Measurements from ENCODE around the gene HEMK1. TPM values are rescaled to one million over a fixed set of nuclear protein-coding genes. Genes with fewer than 3 reads are reported as not detected.

HEMK1 gene
- total and polyA plus RNA-seq, 4 donors = 3.7 to 9.5 (median 8.9) TPM

- TF ChIP-seq FOXA1 (IDR thresholded peaks at IDR 0.05) (no peak), JUND (IDR thresholded peaks at IDR 0.05) (peak in 1 of 2 donors; percentile 21), HNF4G (IDR thresholded peaks at IDR 0.05) (peak; percentile 83), EGR1 (IDR thresholded peaks at IDR 0.05; ENCODE audit: low read depth in 2 of 2) (no peak), RAD21 (IDR thresholded peaks at IDR 0.05) (peak in 1 of 2 donors; percentile 46), SP1 (IDR thresholded peaks at IDR 0.05) (peak; percentile 91), TAF1 (conservative IDR thresholded peaks at IDR 0.05) (no peak), HNF4A (conservative IDR thresholded peaks at IDR 0.05) (peak; percentile 90 to 92), GABPA (IDR thresholded peaks at IDR 0.05 in 1 of 2, conservative IDR thresholded peaks at IDR 0.05 in 1 of 2) (no peak), FOXA2 (IDR thresholded peaks at IDR 0.05) (no peak), NR2F2 (IDR thresholded peaks at IDR 0.05) (no peak), YY1 (IDR thresholded peaks at IDR 0.05) (peak; percentile 81), RXRA (IDR thresholded peaks at IDR 0.05) (peak; percentile 42 to 79), ZBTB33 (IDR thresholded peaks at IDR 0.05) (peak; percentile 38)
- TF ChIP-seq, protein P1, sequence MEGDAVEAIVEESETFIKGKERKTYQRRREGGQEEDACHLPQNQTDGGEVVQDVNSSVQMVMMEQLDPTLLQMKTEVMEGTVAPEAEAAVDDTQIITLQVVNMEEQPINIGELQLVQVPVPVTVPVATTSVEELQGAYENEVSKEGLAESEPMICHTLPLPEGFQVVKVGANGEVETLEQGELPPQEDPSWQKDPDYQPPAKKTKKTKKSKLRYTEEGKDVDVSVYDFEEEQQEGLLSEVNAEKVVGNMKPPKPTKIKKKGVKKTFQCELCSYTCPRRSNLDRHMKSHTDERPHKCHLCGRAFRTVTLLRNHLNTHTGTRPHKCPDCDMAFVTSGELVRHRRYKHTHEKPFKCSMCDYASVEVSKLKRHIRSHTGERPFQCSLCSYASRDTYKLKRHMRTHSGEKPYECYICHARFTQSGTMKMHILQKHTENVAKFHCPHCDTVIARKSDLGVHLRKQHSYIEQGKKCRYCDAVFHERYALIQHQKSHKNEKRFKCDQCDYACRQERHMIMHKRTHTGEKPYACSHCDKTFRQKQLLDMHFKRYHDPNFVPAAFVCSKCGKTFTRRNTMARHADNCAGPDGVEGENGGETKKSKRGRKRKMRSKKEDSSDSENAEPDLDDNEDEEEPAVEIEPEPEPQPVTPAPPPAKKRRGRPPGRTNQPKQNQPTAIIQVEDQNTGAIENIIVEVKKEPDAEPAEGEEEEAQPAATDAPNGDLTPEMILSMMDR (IDR thresholded peaks at IDR 0.05; ENCODE audit: low read depth, low read length, missing input control) = no peak
- TF ChIP-seq, protein P2, sequence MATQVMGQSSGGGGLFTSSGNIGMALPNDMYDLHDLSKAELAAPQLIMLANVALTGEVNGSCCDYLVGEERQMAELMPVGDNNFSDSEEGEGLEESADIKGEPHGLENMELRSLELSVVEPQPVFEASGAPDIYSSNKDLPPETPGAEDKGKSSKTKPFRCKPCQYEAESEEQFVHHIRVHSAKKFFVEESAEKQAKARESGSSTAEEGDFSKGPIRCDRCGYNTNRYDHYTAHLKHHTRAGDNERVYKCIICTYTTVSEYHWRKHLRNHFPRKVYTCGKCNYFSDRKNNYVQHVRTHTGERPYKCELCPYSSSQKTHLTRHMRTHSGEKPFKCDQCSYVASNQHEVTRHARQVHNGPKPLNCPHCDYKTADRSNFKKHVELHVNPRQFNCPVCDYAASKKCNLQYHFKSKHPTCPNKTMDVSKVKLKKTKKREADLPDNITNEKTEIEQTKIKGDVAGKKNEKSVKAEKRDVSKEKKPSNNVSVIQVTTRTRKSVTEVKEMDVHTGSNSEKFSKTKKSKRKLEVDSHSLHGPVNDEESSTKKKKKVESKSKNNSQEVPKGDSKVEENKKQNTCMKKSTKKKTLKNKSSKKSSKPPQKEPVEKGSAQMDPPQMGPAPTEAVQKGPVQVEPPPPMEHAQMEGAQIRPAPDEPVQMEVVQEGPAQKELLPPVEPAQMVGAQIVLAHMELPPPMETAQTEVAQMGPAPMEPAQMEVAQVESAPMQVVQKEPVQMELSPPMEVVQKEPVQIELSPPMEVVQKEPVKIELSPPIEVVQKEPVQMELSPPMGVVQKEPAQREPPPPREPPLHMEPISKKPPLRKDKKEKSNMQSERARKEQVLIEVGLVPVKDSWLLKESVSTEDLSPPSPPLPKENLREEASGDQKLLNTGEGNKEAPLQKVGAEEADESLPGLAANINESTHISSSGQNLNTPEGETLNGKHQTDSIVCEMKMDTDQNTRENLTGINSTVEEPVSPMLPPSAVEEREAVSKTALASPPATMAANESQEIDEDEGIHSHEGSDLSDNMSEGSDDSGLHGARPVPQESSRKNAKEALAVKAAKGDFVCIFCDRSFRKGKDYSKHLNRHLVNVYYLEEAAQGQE (IDR thresholded peaks at IDR 0.05) = no peak
- TF ChIP-seq, protein P3, sequence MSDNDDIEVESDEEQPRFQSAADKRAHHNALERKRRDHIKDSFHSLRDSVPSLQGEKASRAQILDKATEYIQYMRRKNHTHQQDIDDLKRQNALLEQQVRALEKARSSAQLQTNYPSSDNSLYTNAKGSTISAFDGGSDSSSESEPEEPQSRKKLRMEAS (IDR thresholded peaks at IDR 0.05) = peak; percentile 51
- TF ChIP-seq, protein P4, sequence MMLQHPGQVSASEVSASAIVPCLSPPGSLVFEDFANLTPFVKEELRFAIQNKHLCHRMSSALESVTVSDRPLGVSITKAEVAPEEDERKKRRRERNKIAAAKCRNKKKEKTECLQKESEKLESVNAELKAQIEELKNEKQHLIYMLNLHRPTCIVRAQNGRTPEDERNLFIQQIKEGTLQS (IDR thresholded peaks at IDR 0.05) = no peak
- Histone ChIP-seq H3K4me3 (ENCODE audit: low read depth in 1 of 3, low read length in 3 of 3) (no peak overlapping the region), H3K27ac (ENCODE audit: low read depth in 1 of 2, low read length in 2 of 2) (peak overlapping the region; percentile 68 to 73), H3K9ac (ENCODE audit: low read depth in 1 of 2, low read length in 2 of 2) (peak overlapping the region; percentile 36 to 47), H3K9me3 (ENCODE audit: control insufficient read depth in 4 of 4, low read length in 3 of 4) (no peaks in the 10 kb centered on the region), H3K27me3 (ENCODE audit: control insufficient read depth in 4 of 4, insufficient read depth in 4 of 4, low read length in 3 of 4) (no peaks in the 10 kb centered on the region), H3K36me3 (ENCODE audit: control insufficient read depth in 4 of 4, insufficient read depth in 3 of 4, low read depth in 1 of 4, low read length in 3 of 4) (no peaks in the 10 kb centered on the region), H3K4me1 (ENCODE audit: control insufficient read depth in 4 of 4, insufficient read depth in 4 of 4, low read length in 3 of 4) (peaks cover 41 to 88% (median 82%) of the 10 kb centered on the region in 4 donors)
- WGBS = 34% methylated on average over 4 of the region's 4 CpGs
- DNase-seq (ENCODE audit: low spot score) = no peak
Observed at GRCh38 chr3:50588759-50589433, 19.6 kb downstream of the HEMK1 start.

All from liver (tissue), 9 donors.